ENCODE results near the gene APLN.

APLN gene

DNA sequence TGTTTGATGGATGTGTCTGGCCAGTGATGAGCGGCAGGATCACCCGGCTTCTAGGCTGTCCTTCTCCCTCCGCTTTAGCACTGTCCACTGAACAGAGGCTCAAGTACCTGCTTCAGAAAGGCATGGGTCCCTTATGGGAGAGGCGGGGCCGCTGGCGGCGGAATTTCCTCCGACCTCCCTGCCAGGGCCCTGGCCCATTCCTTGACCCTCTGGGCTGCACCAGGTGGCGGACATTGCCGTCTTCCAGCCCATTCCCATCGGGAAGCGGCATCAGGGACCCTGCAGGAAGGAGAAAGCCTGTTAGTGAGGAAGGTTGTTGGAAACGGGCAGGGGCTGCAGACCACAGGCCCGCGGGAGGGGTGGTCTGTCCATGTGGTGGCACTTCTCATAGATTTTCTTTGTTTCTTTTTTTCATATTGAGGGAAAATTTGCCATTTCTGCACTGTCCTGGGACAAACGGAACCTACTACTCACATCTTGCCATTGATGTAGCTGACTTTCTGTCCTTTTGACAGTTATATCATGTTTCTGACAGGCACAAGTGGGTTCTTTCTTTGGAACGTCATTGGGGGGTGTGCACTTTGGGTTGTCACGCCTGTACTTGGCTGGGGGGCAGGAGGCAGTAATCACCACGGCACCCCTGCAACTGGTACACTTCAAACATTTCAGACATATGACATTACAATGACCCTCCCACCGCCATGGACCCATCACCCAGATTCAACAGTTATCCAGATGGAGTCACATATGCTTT is 6.1 kb downstream of the APLN start:
- no peak overlapping the region for H3K27ac ChIP-seq
- TF ChIP-seq, protein P1, sequence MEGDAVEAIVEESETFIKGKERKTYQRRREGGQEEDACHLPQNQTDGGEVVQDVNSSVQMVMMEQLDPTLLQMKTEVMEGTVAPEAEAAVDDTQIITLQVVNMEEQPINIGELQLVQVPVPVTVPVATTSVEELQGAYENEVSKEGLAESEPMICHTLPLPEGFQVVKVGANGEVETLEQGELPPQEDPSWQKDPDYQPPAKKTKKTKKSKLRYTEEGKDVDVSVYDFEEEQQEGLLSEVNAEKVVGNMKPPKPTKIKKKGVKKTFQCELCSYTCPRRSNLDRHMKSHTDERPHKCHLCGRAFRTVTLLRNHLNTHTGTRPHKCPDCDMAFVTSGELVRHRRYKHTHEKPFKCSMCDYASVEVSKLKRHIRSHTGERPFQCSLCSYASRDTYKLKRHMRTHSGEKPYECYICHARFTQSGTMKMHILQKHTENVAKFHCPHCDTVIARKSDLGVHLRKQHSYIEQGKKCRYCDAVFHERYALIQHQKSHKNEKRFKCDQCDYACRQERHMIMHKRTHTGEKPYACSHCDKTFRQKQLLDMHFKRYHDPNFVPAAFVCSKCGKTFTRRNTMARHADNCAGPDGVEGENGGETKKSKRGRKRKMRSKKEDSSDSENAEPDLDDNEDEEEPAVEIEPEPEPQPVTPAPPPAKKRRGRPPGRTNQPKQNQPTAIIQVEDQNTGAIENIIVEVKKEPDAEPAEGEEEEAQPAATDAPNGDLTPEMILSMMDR (conservative IDR thresholded peaks at IDR 0.05), result no peak
- TF ChIP-seq ZFX (IDR thresholded peaks at IDR 0.05), result no peak

DNA sequence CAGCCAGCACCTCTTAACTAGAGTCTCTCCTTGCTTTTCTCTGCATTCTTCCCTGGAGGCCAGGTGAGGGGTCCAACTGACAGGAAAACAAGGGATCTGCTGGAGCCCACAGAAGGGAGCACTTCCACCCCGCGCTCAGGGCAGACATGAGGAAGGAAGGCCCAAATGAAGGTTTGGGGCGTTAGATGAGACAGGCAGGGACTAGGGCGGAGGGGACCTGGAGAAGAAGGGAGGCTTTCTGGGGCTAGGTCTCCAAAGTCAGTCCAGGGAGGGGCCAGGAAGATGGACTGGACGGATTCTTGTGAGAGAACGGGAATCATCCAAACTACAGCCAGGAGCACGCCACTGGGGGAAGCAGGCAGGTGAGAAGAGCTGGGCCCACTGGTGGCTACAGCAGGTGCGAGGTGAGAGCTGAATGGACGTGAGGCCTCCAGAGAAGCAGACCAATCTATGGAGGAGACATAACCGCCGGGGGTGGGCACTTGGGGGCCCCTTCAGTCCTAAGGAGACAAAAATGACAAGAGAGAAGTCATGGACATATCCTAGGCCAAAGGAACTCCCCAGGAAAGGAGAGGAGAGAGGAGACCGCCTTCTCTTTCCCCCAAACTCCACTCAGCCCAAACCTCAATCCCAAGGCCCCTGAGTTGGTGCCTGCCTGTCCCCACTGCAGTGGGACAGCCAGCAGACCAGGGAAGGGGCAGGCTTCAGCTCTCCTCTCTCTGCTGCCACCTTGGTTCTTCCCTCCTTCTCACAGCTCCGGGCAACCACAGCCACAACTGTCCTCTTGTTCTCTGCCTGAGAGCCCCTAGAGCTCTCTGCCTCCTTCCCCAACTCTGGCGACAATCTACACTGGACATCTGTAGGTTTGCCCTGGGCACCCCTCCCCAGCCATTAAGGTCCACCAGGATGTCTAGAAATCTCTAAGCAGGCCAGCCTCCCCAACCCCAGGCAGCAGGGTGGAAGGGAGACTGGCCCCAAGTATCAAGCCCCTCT is 7.0 kb downstream of the APLN start:
- H3K27ac ChIP-seq, result no peak overlapping the region
- TF ChIP-seq, protein P1 (conservative IDR thresholded peaks at IDR 0.05), result no peak
- no peak for TF ChIP-seq ZFX (IDR thresholded peaks at IDR 0.05)

DNA sequence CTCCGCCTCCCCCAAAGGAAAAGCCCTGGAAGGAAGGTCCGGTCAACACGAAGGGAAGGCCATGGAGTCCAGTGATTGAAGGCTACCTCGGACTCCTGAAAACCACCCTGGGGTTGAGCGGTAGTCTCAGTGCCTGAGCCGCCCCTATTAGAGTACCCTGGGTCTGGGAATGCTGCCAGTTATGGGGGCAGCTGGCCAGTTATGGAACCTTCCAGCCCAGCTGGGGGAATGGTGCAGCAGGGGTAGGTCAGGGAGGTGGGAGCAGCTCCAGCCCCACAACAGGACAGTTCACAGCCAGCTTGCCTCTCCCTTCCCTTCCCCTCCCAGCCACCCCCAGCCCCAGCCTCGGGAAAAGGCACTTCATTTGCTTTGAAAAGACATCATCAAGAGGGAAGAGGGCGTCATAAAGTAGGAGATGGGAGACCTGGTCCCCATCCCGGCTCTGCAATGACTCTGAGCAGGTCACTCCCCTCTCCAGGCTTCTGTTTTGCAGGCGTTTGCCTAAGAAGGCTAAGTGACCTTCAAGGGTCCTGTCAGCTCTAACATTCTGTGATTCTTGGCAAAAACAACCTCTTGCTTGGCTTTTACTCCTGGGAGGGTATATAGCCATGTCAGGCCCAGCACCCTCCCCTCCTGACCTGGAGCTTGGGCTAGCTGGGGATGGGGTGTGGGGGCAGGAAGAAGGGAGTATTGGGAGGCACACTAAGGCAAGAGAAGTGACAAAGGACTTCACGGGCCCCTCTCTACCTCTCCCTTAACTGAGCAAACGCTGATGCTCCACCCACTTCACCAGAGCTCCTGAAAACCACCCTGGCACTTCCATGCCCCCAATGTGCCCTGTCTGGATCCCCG is 8.0 kb downstream of the APLN start:
- 0 out of 2 replicates have a peak overlapping the region, but pooled peaks have one; percentile 1 for H3K27ac ChIP-seq
- TF ChIP-seq, protein P1 (conservative IDR thresholded peaks at IDR 0.05), result no peak
- TF ChIP-seq ZFX (IDR thresholded peaks at IDR 0.05), result no peak

DNA sequence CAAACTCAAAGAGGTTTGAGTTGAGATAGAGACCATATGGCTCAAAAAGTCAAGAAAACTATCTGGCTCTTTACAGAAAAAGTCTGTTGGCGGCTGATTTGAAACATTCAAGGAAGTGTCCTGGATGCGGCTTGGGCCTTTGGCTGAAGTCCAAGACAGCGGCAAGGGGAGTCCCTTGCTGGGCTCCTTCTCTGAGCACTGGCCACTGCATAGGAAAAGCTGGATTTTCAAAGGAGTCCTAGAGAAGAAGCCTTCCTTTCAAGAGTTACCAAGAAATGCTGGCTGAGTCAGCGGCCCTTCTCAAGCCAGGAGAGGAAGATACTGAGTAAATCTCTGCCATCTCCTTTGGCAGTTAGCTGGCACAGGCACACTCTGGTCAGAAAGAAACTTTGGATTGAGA is 12.1 kb downstream of the APLN start:
- no peak overlapping the region; the same call in 1 of the 2 replicates for H3K27ac ChIP-seq
- TF ChIP-seq, protein P1 (conservative IDR thresholded peaks at IDR 0.05), result no peak
- TF ChIP-seq ZFX (IDR thresholded peaks at IDR 0.05), result no peak

DNA sequence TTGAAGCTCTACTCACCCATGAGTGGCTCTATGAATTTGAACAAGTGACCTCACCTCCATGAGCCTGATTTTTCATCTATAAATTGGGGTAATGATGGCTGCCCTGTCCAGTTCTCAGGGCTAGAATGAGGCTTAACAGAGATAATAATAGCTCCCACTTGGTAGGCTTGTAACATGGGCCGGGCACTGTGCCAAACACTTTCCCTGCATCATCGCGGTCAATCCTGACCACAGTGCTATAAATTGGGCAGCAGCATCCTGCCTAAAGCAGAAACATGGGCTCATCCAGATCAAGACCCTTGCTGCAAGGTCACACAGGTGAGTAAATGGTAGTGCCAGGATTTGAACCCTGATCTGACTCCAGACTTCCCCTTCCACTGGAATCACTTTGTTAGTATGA is 12.8 kb downstream of the APLN start:
- TF ChIP-seq, protein P1 (conservative IDR thresholded peaks at IDR 0.05), result no peak
- no peak for TF ChIP-seq ZFX (IDR thresholded peaks at IDR 0.05)
- H3K27ac ChIP-seq, result no peak overlapping the region; the same call in 1 of the 2 replicates

DNA sequence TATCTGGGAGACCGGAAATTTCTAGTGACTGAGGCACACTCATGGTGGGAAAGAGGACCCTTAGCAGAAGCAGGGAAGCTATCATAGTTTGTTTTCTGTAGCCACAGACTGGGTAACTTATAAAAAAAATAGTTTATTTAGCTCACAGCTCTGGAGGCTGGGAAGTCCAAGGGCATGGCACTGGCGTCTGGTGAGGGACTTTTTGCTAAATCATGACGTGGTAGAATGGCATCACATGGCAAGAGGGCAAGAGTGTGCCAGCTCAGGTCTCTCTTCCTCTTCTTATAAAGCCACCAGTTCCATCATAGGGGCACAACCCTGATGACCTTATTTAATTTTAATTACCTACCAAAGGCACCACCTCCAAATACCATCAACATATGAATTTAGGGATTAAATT is 13.3 kb downstream of the APLN start:
- TF ChIP-seq, protein P1 (conservative IDR thresholded peaks at IDR 0.05), result no peak
- TF ChIP-seq ZFX (IDR thresholded peaks at IDR 0.05), result no peak
- no peak overlapping the region for H3K27ac ChIP-seq

Measured in C4-2B (cell line).